K562 (cell line): Measurements from ENCODE around the gene MAP4K4. TPM values are rescaled to one million over a fixed set of nuclear protein-coding genes. Genes with fewer than 3 reads are reported as not detected.

ENCODE experiments used
- ATAC-seq: fragments of 200-7000 bp; cut with Tn5 transposase; 3 replicates; pipeline ENCODE4 v1.9.1; 2020; ENCODE audit warnings: moderate library complexity
- BruUV-seq: library from RNA; stranded (reverse); fragments of 400-500 nt; replicated peaks from 2 replicates; lab custom pipeline; 2021; lab: Mats Ljungman, UMichigan
- CTCF ChIA-PET: fragments of 300-600 bp; formaldehyde crosslinking; extraction: SDS; loops from one replicate; lab custom pipeline; 2021; ENCODE audit warnings: low intra/inter-chr PET ratio; lab: Yijun Ruan, JAX
- POLR2A ChIA-PET: fragments of 300-600, 350-650 bp; sonication (Branson Sonifier 250); formaldehyde crosslinking; extraction: SDS; loops from one replicate; lab custom pipeline; 2021; ENCODE audit warnings: antibody characterized with exemption, inconsistent platforms; lab: Yijun Ruan, JAX
- DNase-seq, 4 experiments: peaks; one replicate each; pipeline versions ENCODE4 v3.0.0 to v3.0.0-alpha.2; 2011 to 2018; ENCODE audit warnings: low spot score in 3 of 4, mixed read lengths in 3 of 4; ENCODE audit errors: extremely low read depth in 1 of 4
- FAIRE-seq: peaks from 2 replicates; lab custom pipeline; 2011; peaks lifted over from hg19 to GRCh38; lab: Jason Lieb, UNC
- H2AFZ ChIP-seq: 2 replicates; pipeline ENCODE4 v1.6.0; 2011; ENCODE audit warnings: low read depth, low read length, control low read depth, inconsistent platforms
- H3K27ac ChIP-seq: fragments of 200-600 bp; 3 replicates; pipeline ENCODE4 v1.8.0; 2011; ENCODE audit warnings: low read depth, mild to moderate bottlenecking, control low read depth, inconsistent platforms, low read length, moderate library complexity, mixed read lengths; ENCODE audit errors: extremely low read depth
- H3K27me3 ChIP-seq, 2 experiments: fragments of 300-600 bp in 1 of 2; 2 replicates in 1 of 2; 3 replicates in 1 of 2; pipeline versions ENCODE4 v1.6.0 to v1.8.0; 2011; ENCODE audit warnings: inconsistent platforms in 2 of 2, low read length in 2 of 2, mild to moderate bottlenecking in 1 of 2, mixed read lengths in 1 of 2, moderate library complexity in 1 of 2; ENCODE audit not compliant: control insufficient read depth in 2 of 2, insufficient read depth in 2 of 2
- H3K36me3 ChIP-seq: fragments of 300-600 bp; 3 replicates; pipeline ENCODE4 v1.8.0; 2011; ENCODE audit warnings: mild to moderate bottlenecking, low read length, inconsistent platforms; ENCODE audit not compliant: control insufficient read depth, insufficient read depth
- H3K4me1 ChIP-seq, 2 experiments: fragments of 200-600 bp in 1 of 2; replicated peaks in 1 of 2; 2 replicates in 1 of 2; 3 replicates in 1 of 2; pipeline versions ENCODE4 v1.5.1 to v1.8.0; 2011; ENCODE audit warnings: inconsistent platforms in 2 of 2, low read length in 2 of 2, mild to moderate bottlenecking in 1 of 2, mixed read lengths in 1 of 2, moderate library complexity in 1 of 2; ENCODE audit not compliant: control insufficient read depth in 2 of 2, insufficient read depth in 2 of 2
- H3K4me2 ChIP-seq: 2 replicates; pipeline ENCODE4 v1.6.1; 2011; ENCODE audit warnings: low read length, control low read depth, inconsistent platforms, mixed read lengths; ENCODE audit not compliant: insufficient read depth
- H3K4me3 ChIP-seq: fragments of 200-600 bp; sonication (generic), shearing (Covaris generic); 2 replicates; pipeline ENCODE4 v1.5.1; 2016; ENCODE audit warnings: control low read depth, inconsistent platforms
- H3K79me2 ChIP-seq: fragments of 200-600 bp; 3 replicates; pipeline ENCODE4 v1.8.0; 2011; ENCODE audit warnings: low read length, inconsistent platforms; ENCODE audit not compliant: control insufficient read depth, insufficient read depth
- H3K9ac ChIP-seq, 2 experiments: 2 replicates each; pipeline versions ENCODE4 v1.6.0 to v1.6.1; 2011; ENCODE audit warnings: low read depth in 2 of 2, low read length in 2 of 2, control low read depth in 1 of 2, inconsistent platforms in 1 of 2, mild to moderate bottlenecking in 1 of 2, mixed read lengths in 1 of 2; ENCODE audit not compliant: insufficient read depth in 1 of 2
- H3K9me1 ChIP-seq: one replicate; pipeline ENCODE4 v1.6.0; 2011; ENCODE audit warnings: inconsistent platforms, mild to moderate bottlenecking, low read length, moderate library complexity; ENCODE audit not compliant: control insufficient read depth, insufficient read depth
- H3K9me3 ChIP-seq: replicated peaks from 2 replicates; pipeline ENCODE4 v1.5.1; 2011; ENCODE audit warnings: low read depth, low read length, inconsistent platforms; ENCODE audit not compliant: control insufficient read depth, insufficient read depth
- H4K20me1 ChIP-seq: replicated peaks from 2 replicates; pipeline ENCODE4 v1.6.1; 2011; ENCODE audit warnings: low read length, inconsistent platforms, mixed read lengths; ENCODE audit not compliant: control insufficient read depth, insufficient read depth
- BHLHE40 ChIP-seq: IDR thresholded peaks from 2 replicates; pipeline ENCODE4 v1.6.1; 2011; ENCODE audit warnings: low read length, improper control_type of control experiment
- L3MBTL2 ChIP-seq: fragments of 450-650 bp; IDR thresholded peaks from 2 replicates; pipeline ENCODE4 v1.6.1; 2016; ENCODE audit warnings: mild to moderate bottlenecking, moderate library complexity
- NR3C1 ChIP-seq: sonication (generic); formaldehyde crosslinking; IDR thresholded peaks from 2 replicates; pipeline ENCODE4 v1.8.1; 2022; ENCODE audit warnings: missing genetic modification reagents
- POLR3G ChIP-seq: IDR thresholded peaks from 2 replicates; pipeline ENCODE4 v1.6.1; 2011; ENCODE audit not compliant: insufficient read length, insufficient replicate concordance; ENCODE audit errors: extremely low read depth
- RBM34 ChIP-seq: fragments of 200-400 bp; formaldehyde crosslinking; IDR thresholded peaks from 2 replicates; pipeline ENCODE4 v1.6.1; 2018; ENCODE audit warnings: low read length, borderline replicate concordance; ENCODE audit not compliant: insufficient read depth
- SAFB2 ChIP-seq: fragments of 200-400 bp; formaldehyde crosslinking; IDR thresholded peaks from 2 replicates; pipeline ENCODE4 v1.6.1; 2018; ENCODE audit warnings: borderline replicate concordance, low read length, low read depth, moderate library complexity; ENCODE audit not compliant: severe bottlenecking
- SPI1 ChIP-seq: IDR thresholded peaks from 2 replicates; pipeline ENCODE4 v1.6.1; 2011; ENCODE audit warnings: low read depth, low read length, control low read depth, borderline replicate concordance
- TEAD4 ChIP-seq, 2 experiments: sonication (generic) in 1 of 2; formaldehyde crosslinking in 1 of 2; IDR thresholded peaks; 2 replicates each; pipeline versions ENCODE4 v1.6.1 to v1.8.0; 2012 to 2022; ENCODE audit warnings: borderline replicate concordance in 1 of 2, inconsistent platforms in 1 of 2, low read length in 1 of 2, mild to moderate bottlenecking in 1 of 2, missing genetic modification reagents in 1 of 2
- TRIM24 ChIP-seq, 2 experiments: fragments of 450-650 bp; IDR thresholded peaks; 2 replicates each; pipeline ENCODE4 v1.6.1; 2016
- ZNF263 ChIP-seq: sonication (generic); formaldehyde crosslinking; IDR thresholded peaks from 2 replicates; pipeline ENCODE4 v1.8.0; 2022; ENCODE audit warnings: mild to moderate bottlenecking, missing genetic modification reagents, borderline replicate concordance
- WGBS: fragments of 100-300 bp; shearing (Covaris generic); methylation state at CpG from one replicate; pipeline ENCODE4 v1.1.6; 2016; ENCODE audit warnings: low coverage, mixed read lengths; ENCODE audit not compliant: insufficient coverage; ENCODE audit errors: missing lambda C conversion rate; 5-methylcytosine and 5-hydroxymethylcytosine counted together
- in situ Hi-C: fragments of 300-500 bp; cut with MboI; formaldehyde crosslinking; loops from 4 replicates; pipeline ENCODE4 v1.15.0; 2018; ENCODE audit warnings: inconsistent platforms, mixed read lengths
- intact Hi-C: fragments of 100-400 bp; cut with micrococcal nuclease; formaldehyde crosslinking; loops from 2 replicates; pipeline ENCODE4 v1.14.2; 2022
- polyA plus RNA-seq, 8 experiments: library from polyadenylated mRNA; depleted of rRNA in 4 of 8; stranded (reverse) in 5 of 8; unstranded in 3 of 8; fragments of >200 nt; fragmentation: Nextera tagmentation in 2 of 8; fragmentation: Illumina TruSeq in 1 of 8; extraction: Ambion mirVana in 2 of 8; extraction: Trizol in 1 of 8; gene quantifications; 2 replicates each; pipeline versions ENCODE4 v1.2.1 to v1.2.3, GENCODE V29; 2011 to 2014; ENCODE audit warnings: inconsistent platforms in 1 of 8, missing spikeins in 1 of 8
- total RNA-seq, 7 experiments: library from RNA; depleted of rRNA in 6 of 7; stranded (reverse); fragments of >200 nt in 6 of 7; fragmentation: Illumina TruSeq in 2 of 7; extraction: Trizol in 2 of 7; gene quantifications; 2 replicates each; pipeline versions ENCODE4 v1.2.1 to v1.2.3, GENCODE V29; 2011 to 2021; ENCODE audit warnings: low replicate concordance in 1 of 7
- TF ChIP-seq, protein P1 (sequence below): sonication (generic); formaldehyde crosslinking; IDR thresholded peaks from 2 replicates; pipeline ENCODE4 v1.8.0; 2022; ENCODE audit warnings: missing genetic modification reagents, mild to moderate bottlenecking, borderline replicate concordance
- TF ChIP-seq, protein P2 (sequence below): fragments of 250-450 bp; sonication (Bioruptor Pico); IDR thresholded peaks from 2 replicates; pipeline ENCODE4 v1.8.0; 2021; ENCODE audit warnings: moderate library complexity, mild to moderate bottlenecking, inconsistent platforms
- TF ChIP-seq, protein P3 (sequence below): fragments of 250-450 bp; sonication (Bioruptor Pico); IDR thresholded peaks from 2 replicates; pipeline ENCODE4 v1.5.0; 2021
- TF ChIP-seq, protein P4 (sequence below): fragments of 450-650 bp; IDR thresholded peaks from 2 replicates; pipeline ENCODE4 v1.7.1; 2018; ENCODE audit warnings: mild to moderate bottlenecking, low read depth; ENCODE audit not compliant: partially characterized antibody
- TF ChIP-seq, protein P5 (sequence below): fragments of 250-450 bp; sonication (Bioruptor Pico); IDR thresholded peaks from 2 replicates; pipeline ENCODE4 v1.8.0; 2022; ENCODE audit warnings: moderate library complexity, mild to moderate bottlenecking, inconsistent platforms

The MAP4K4 gene
- total and polyA plus RNA-seq, 9 of the 15 experiments (the other 6 are each of a cell fraction or from before 2014, with no cell fraction given): 7.6 to 76.4 (median 50.6) TPM

DNA sequence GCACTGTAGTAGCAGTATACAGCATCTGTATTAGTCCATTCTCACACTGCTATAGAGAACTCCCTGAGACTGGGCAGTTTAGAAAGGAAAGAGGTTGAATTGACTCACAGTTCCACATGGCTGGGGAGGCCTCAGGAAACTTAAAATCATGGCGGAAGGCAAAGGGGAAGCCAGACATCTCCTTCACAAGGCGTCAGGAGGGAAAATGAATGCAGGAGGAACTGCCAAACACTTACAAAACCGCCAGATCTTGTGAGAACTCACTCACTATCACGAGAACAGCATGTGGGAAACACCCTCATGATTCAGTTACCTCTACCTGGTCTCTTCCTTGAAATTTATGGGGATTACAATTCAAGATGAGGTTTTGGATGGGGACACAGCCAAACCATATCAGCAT lies 25.4 kb downstream of the MAP4K4 start:
- no peak overlapping the region for H3K9ac ChIP-seq
- H3K27me3 ChIP-seq: no peaks in the 10 kb centered on the region
- H3K4me3 ChIP-seq: no peak overlapping the region
- H3K36me3 ChIP-seq: no peaks in the 10 kb centered on the region
- FAIRE-seq: no peak
- intact Hi-C loops (loop anchor here (10.0 kb wide), 2 partner anchors 208 to 308 kb away; no protein-coding TSS in a partner anchor), in situ Hi-C loops (no loop called here)
- H3K9me3 ChIP-seq: no peaks in the 10 kb centered on the region
- no peak for ATAC-seq
- no peaks in the 10 kb centered on the region for H3K9me1 ChIP-seq
- H3K79me2 ChIP-seq: peaks cover 80% of the 10 kb centered on the region
- H3K27ac ChIP-seq: no peak overlapping the region
- peaks cover 3 to 4% of the 10 kb centered on the region in 2 experiments; a peak in 3 of 5 replicates for H3K4me1 ChIP-seq
- peaks cover 13% of the 10 kb centered on the region for H4K20me1 ChIP-seq
- ChIA-PET CTCF (no interaction called here), POLR2A (interaction anchor here (1.0 kb wide), 1 partner anchor 21 kb away, joined by 3 read pairs; no protein-coding TSS in a partner anchor)
- DNase-seq: no peak
- no peak overlapping the region for H3K4me2 ChIP-seq
- no peak overlapping the region for H2AFZ ChIP-seq
- WGBS: 40% methylated on average over 4 of the region's 4 CpGs
- BruUV-seq: no TSS peak
- peak; percentile 19; the same call in 1 of the 2 replicates for TF ChIP-seq SPI1
- TF ChIP-seq, protein P1, sequence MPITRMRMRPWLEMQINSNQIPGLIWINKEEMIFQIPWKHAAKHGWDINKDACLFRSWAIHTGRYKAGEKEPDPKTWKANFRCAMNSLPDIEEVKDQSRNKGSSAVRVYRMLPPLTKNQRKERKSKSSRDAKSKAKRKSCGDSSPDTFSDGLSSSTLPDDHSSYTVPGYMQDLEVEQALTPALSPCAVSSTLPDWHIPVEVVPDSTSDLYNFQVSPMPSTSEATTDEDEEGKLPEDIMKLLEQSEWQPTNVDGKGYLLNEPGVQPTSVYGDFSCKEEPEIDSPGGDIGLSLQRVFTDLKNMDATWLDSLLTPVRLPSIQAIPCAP: no peak
- TF ChIP-seq, protein P2, sequence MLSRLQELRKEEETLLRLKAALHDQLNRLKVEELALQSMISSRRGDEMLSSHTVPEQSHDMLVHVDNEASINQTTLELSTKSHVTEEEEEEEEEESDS (CRISPR knock-in tag): no peak
- TF ChIP-seq, protein P3, sequence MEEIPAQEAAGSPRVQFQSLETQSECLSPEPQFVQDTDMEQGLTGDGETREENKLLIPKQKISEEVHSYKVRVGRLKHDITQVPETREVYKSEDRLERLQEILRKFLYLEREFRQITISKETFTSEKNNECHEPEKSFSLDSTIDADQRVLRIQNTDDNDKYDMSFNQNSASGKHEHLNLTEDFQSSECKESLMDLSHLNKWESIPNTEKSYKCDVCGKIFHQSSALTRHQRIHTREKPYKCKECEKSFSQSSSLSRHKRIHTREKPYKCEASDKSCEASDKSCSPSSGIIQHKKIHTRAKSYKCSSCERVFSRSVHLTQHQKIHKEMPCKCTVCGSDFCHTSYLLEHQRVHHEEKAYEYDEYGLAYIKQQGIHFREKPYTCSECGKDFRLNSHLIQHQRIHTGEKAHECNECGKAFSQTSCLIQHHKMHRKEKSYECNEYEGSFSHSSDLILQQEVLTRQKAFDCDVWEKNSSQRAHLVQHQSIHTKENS: no peak
- TF ChIP-seq TRIM24 (IDR thresholded peaks at IDR 0.05): no peak
- TF ChIP-seq, protein P4, sequence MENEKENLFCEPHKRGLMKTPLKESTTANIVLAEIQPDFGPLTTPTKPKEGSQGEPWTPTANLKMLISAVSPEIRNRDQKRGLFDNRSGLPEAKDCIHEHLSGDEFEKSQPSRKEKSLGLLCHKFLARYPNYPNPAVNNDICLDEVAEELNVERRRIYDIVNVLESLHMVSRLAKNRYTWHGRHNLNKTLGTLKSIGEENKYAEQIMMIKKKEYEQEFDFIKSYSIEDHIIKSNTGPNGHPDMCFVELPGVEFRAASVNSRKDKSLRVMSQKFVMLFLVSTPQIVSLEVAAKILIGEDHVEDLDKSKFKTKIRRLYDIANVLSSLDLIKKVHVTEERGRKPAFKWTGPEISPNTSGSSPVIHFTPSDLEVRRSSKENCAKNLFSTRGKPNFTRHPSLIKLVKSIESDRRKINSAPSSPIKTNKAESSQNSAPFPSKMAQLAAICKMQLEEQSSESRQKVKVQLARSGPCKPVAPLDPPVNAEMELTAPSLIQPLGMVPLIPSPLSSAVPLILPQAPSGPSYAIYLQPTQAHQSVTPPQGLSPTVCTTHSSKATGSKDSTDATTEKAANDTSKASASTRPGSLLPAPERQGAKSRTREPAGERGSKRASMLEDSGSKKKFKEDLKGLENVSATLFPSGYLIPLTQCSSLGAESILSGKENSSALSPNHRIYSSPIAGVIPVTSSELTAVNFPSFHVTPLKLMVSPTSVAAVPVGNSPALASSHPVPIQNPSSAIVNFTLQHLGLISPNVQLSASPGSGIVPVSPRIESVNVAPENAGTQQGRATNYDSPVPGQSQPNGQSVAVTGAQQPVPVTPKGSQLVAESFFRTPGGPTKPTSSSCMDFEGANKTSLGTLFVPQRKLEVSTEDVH: no peak
- TF ChIP-seq NR3C1 (CRISPR knock-in tag): no peak
- TF ChIP-seq, protein P5, sequence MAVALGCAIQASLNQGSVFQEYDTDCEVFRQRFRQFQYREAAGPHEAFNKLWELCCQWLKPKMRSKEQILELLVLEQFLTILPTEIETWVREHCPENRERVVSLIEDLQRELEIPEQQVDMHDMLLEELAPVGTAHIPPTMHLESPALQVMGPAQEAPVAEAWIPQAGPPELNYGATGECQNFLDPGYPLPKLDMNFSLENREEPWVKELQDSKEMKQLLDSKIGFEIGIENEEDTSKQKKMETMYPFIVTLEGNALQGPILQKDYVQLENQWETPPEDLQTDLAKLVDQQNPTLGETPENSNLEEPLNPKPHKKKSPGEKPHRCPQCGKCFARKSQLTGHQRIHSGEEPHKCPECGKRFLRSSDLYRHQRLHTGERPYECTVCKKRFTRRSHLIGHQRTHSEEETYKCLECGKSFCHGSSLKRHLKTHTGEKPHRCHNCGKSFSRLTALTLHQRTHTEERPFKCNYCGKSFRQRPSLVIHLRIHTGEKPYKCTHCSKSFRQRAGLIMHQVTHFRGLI (CRISPR knock-in tag): no peak
- no peak for TF ChIP-seq SAFB2
- no peak for TF ChIP-seq RBM34
- no peak for TF ChIP-seq ZNF263 (CRISPR knock-in tag)
- no peak for TF ChIP-seq TEAD4 (IDR thresholded peaks at IDR 0.05; ENCODE audit: low read length)
- TF ChIP-seq TEAD4 (CRISPR knock-in tag; IDR thresholded peaks at IDR 0.05; ENCODE audit: borderline replicate concordance): no peak
- TF ChIP-seq POLR3G: no peak
- peak; percentile 37; the same call in 1 of the 2 replicates for TF ChIP-seq L3MBTL2
- TF ChIP-seq BHLHE40: no peak
